Cardiac muscle cell (in vitro differentiated cells and primary cell): ENCODE results near the gene LRCOL1. TPM values are rescaled to one million over a fixed set of nuclear protein-coding genes. Genes with fewer than 3 reads are reported as not detected.

ENCODE experiments used
- DNase-seq, 2 donors: peaks; one replicate each; pipeline versions ENCODE4 v3.0.0 to v3.0.0-alpha.2; 2010 to 2017; ENCODE audit warnings: low read depth in 1 of 2, low spot score in 1 of 2
- H3K27ac ChIP-seq: fragments of 200-600 bp; sonication (generic); 2 replicates; pipeline ENCODE4 v1.5.1; 2016
- H3K27me3 ChIP-seq: fragments of 200-600 bp; sonication (generic); 2 replicates; pipeline ENCODE4 v1.6.0; 2016; ENCODE audit warnings: control low read depth
- H3K36me3 ChIP-seq: fragments of 200-600 bp; sonication (generic); 2 replicates; pipeline ENCODE4 v1.5.1; 2016; ENCODE audit warnings: control low read depth
- H3K4me1 ChIP-seq: fragments of 200-600 bp; sonication (generic); 2 replicates; pipeline ENCODE4 v1.8.1; 2017; ENCODE audit warnings: low read depth, mild to moderate bottlenecking, mixed run types
- H3K4me3 ChIP-seq: fragments of 200-600 bp; sonication (generic); 2 replicates; pipeline ENCODE4 v1.5.1; 2016; ENCODE audit warnings: mild to moderate bottlenecking
- H3K9me3 ChIP-seq: fragments of 200-600 bp; sonication (generic); 2 replicates; pipeline ENCODE4 v1.5.1; 2017; ENCODE audit warnings: low read depth, mild to moderate bottlenecking, control low read depth
- CTCF ChIP-seq: IDR thresholded peaks from 2 replicates; pipeline ENCODE4 v1.5.1; 2012; ENCODE audit warnings: low read depth, mild to moderate bottlenecking, low read length
- polyA plus RNA-seq: library from polyadenylated mRNA; unstranded; fragments of >200 nt; fragmentation: Nextera tagmentation; extraction: Ambion mirVana; gene quantifications from 2 replicates; pipeline ENCODE4 v1.2.1, GENCODE V29; 2016
- total RNA-seq: library from RNA; depleted of rRNA; stranded (reverse); fragments of >200 nt; gene quantifications from 2 replicates; pipeline ENCODE4 v1.2.3, GENCODE V29; 2016

Gene LRCOL1
- total and polyA plus RNA-seq, 2 experiments from 2014 or later: not detected

- no peak overlapping the region for H3K27ac ChIP-seq
- H3K4me3 ChIP-seq: no peak overlapping the region
- DNase-seq: no peak
- H3K27me3 ChIP-seq: peaks cover 86% of the 10 kb centered on the region
- no peaks in the 10 kb centered on the region for H3K9me3 ChIP-seq
- H3K4me1 ChIP-seq: no peaks in the 10 kb centered on the region
- H3K36me3 ChIP-seq: no peaks in the 10 kb centered on the region
- no peak for TF ChIP-seq CTCF
These were observed 3.6 kb upstream of the LRCOL1 start for GRCh38 chr12:132614029-132614428.

GRCh38 chr12:132611620-132612019 lies 1.2 kb upstream of the LRCOL1 start:
- Histone ChIP-seq H3K36me3 (no peaks in the 10 kb centered on the region), H3K9me3 (no peaks in the 10 kb centered on the region), H3K4me3 (no peak overlapping the region), H3K4me1 (no peaks in the 10 kb centered on the region), H3K27ac (no peak overlapping the region), H3K27me3 (peaks cover 78% of the 10 kb centered on the region)
- no peak for DNase-seq
- no peak for TF ChIP-seq CTCF

GRCh38 chr12:132610866-132611602 lies 652 bp upstream of the LRCOL1 start:
- TF ChIP-seq CTCF: no peak
- Histone ChIP-seq H3K27me3 (peaks cover 78% of the 10 kb centered on the region), H3K9me3 (no peaks in the 10 kb centered on the region), H3K4me3 (no peak overlapping the region), H3K36me3 (no peaks in the 10 kb centered on the region), H3K4me1 (no peaks in the 10 kb centered on the region), H3K27ac (no peak overlapping the region)
- no peak for DNase-seq

GRCh38 chr12:132608231-132609171 lies 1.9 kb downstream of the LRCOL1 start:
- H3K9me3 ChIP-seq: no peaks in the 10 kb centered on the region
- no peaks in the 10 kb centered on the region for H3K4me1 ChIP-seq
- no peak for DNase-seq
- H3K27me3 ChIP-seq: peaks cover 72% of the 10 kb centered on the region
- no peak overlapping the region for H3K27ac ChIP-seq
- no peaks in the 10 kb centered on the region for H3K36me3 ChIP-seq
- no peak for TF ChIP-seq CTCF
- no peak overlapping the region for H3K4me3 ChIP-seq

GRCh38 chr12:132606927-132607326 lies 3.5 kb downstream of the LRCOL1 start:
- Histone ChIP-seq H3K4me1 (no peaks in the 10 kb centered on the region), H3K9me3 (no peaks in the 10 kb centered on the region), H3K36me3 (no peaks in the 10 kb centered on the region), H3K4me3 (no peak overlapping the region), H3K27ac (no peak overlapping the region), H3K27me3 (peaks cover 67% of the 10 kb centered on the region)
- DNase-seq: no peak
- no peak for TF ChIP-seq CTCF
